ENCODE data around the gene CLASP1. TPM values are rescaled to one million over a fixed set of nuclear protein-coding genes. Genes with fewer than 3 reads are reported as not detected.
A peak's percentile ranks its signal among the peaks of the same experiment; 100 is the strongest.

Gene CLASP1
- total and polyA plus RNA-seq, 2 experiments from 2014 or later, result 20.1 to 45.9 TPM

GRCh38 chr2:121483021-121483420 lies 166.2 kb downstream of the CLASP1 start:
- H3K9me2 ChIP-seq (replicated peaks; ENCODE audit: insufficient read depth), result no peaks in the 10 kb centered on the region
- H3K4me1 ChIP-seq (ENCODE audit: insufficient read depth), result peaks cover 22% of the 10 kb centered on the region
- H3K27ac ChIP-seq, result no peak overlapping the region
- peaks cover 9% of the 10 kb centered on the region for H4K20me1 ChIP-seq (ENCODE audit: insufficient read depth, poor library complexity, severe bottlenecking)
- no peaks in the 10 kb centered on the region for H3K27me3 ChIP-seq
- no peaks in the 10 kb centered on the region for H3K9me3 ChIP-seq (ENCODE audit: low read depth)
- H2AFZ ChIP-seq, result no peak overlapping the region
- H3K4me3 ChIP-seq, result no peak overlapping the region
- H3K4me2 ChIP-seq, result no peak overlapping the region
- WGBS (ENCODE audit: low lambda C conversion rate, missing lambda C conversion rate), result 100% methylated on average over 1 of the region's 1 CpG
- H3K79me2 ChIP-seq, result peaks cover 31% of the 10 kb centered on the region
- DNase-seq (ENCODE audit: low spot score), result no peak
- H3K36me3 ChIP-seq (replicated peaks; ENCODE audit: insufficient read depth, low read depth), result no peaks in the 10 kb centered on the region
- TF ChIP-seq EZH2phosphoT487 (IDR thresholded peaks at IDR 0.05; ENCODE audit: low read depth, severe bottlenecking, unreplicated experiment), result no peak
- TF ChIP-seq CTCF (IDR thresholded peaks at IDR 0.05; ENCODE audit: poor library complexity), result no peak
- TF ChIP-seq EZH2 (IDR thresholded peaks at IDR 0.05; ENCODE audit: borderline replicate concordance), result no peak

DNA sequence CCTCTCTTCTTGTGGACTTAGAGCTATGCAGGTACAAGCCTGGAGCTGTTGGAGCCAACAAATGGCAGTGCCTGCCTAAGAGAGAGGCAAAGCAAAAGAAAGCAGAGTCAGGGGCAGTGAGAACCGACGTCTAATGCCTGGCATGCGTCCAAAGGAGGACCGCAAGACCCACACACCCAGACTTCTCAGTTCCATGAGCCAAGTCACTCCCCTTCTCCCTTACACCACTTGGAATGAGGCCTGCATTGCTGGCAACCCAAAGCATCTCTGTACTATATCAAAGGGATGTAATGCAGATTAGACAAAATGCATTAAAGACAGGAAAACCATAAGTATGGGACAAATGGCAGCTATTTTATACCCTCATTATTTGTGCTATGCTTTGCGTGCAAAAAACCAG lies 168.4 kb downstream of the CLASP1 start:
- no peak overlapping the region for H3K4me3 ChIP-seq
- DNase-seq (ENCODE audit: low spot score), result peak; percentile 67
- peaks cover 12% of the 10 kb centered on the region for H4K20me1 ChIP-seq (ENCODE audit: insufficient read depth, poor library complexity, severe bottlenecking)
- no peaks in the 10 kb centered on the region for H3K36me3 ChIP-seq (replicated peaks; ENCODE audit: insufficient read depth, low read depth)
- TF ChIP-seq EZH2phosphoT487 (IDR thresholded peaks at IDR 0.05; ENCODE audit: low read depth, severe bottlenecking, unreplicated experiment) (no peak), EZH2 (IDR thresholded peaks at IDR 0.05; ENCODE audit: borderline replicate concordance) (no peak), CTCF (IDR thresholded peaks at IDR 0.05; ENCODE audit: poor library complexity) (no peak)
- H3K4me1 ChIP-seq (ENCODE audit: insufficient read depth), result peaks cover 37% of the 10 kb centered on the region
- WGBS (ENCODE audit: low lambda C conversion rate, missing lambda C conversion rate), result 42% methylated on average over 5 of the region's 5 CpGs
- H3K79me2 ChIP-seq, result peaks cover 37% of the 10 kb centered on the region
- no peaks in the 10 kb centered on the region for H3K27me3 ChIP-seq
- H2AFZ ChIP-seq, result no peak overlapping the region
- peak overlapping the region; percentile 22 for H3K4me2 ChIP-seq
- H3K9me2 ChIP-seq (replicated peaks; ENCODE audit: insufficient read depth), result no peaks in the 10 kb centered on the region
- no peaks in the 10 kb centered on the region for H3K9me3 ChIP-seq (ENCODE audit: low read depth)
- peak overlapping the region; percentile 36 for H3K27ac ChIP-seq

- Histone ChIP-seq H3K4me2 (peak overlapping the region; percentile 48), H3K9me3 (ENCODE audit: low read depth) (no peaks in the 10 kb centered on the region), H3K9me2 (replicated peaks; ENCODE audit: insufficient read depth) (no peaks in the 10 kb centered on the region), H3K79me2 (peaks cover 38% of the 10 kb centered on the region), H4K20me1 (ENCODE audit: insufficient read depth, poor library complexity, severe bottlenecking) (peaks cover 12% of the 10 kb centered on the region), H3K4me3 (no peak overlapping the region), H3K27me3 (no peaks in the 10 kb centered on the region), H3K4me1 (ENCODE audit: insufficient read depth) (peaks cover 37% of the 10 kb centered on the region), H2AFZ (no peak overlapping the region), H3K27ac (peak overlapping the region; percentile 31), H3K36me3 (replicated peaks; ENCODE audit: insufficient read depth, low read depth) (no peaks in the 10 kb centered on the region)
- 72% methylated on average over 8 of the region's 8 CpGs for WGBS (ENCODE audit: low lambda C conversion rate, missing lambda C conversion rate)
- peak; percentile 16 for TF ChIP-seq CTCF (IDR thresholded peaks at IDR 0.05; ENCODE audit: poor library complexity)
- no peak for TF ChIP-seq EZH2 (IDR thresholded peaks at IDR 0.05; ENCODE audit: borderline replicate concordance)
- DNase-seq (ENCODE audit: low spot score), result peak; percentile 32
Measured at GRCh38 chr2:121479882-121480522, 169.3 kb downstream of the CLASP1 start.

All from hepatocyte (in vitro differentiated cells).